SJCRH30 (cell line): ENCODE results near the gene UBE2D3. TPM values are rescaled to one million over a fixed set of nuclear protein-coding genes. Genes with fewer than 3 reads are reported as not detected.

ENCODE experiments used
- DNase-seq, 2 experiments: peaks; one replicate each; pipeline ENCODE4 v3.0.0-alpha.2; 2015 to 2020
- H3K27ac ChIP-seq: fragments of 250-450 bp; sonication (Bioruptor Pico); 2 replicates; pipeline ENCODE4 v1.5.1; 2020; ENCODE audit warnings: mild to moderate bottlenecking, moderate library complexity
- H3K27me3 ChIP-seq: fragments of 250-450 bp; sonication (Bioruptor Pico); 2 replicates; pipeline ENCODE4 v1.5.1; 2020; ENCODE audit warnings: mild to moderate bottlenecking, moderate library complexity
- H3K36me3 ChIP-seq: fragments of 250-450 bp; sonication (Bioruptor Pico); 2 replicates; pipeline ENCODE4 v1.5.1; 2020; ENCODE audit warnings: mild to moderate bottlenecking, moderate library complexity
- H3K4me1 ChIP-seq: fragments of 250-450 bp; sonication (Bioruptor Pico); 2 replicates; pipeline ENCODE4 v1.5.1; 2020; ENCODE audit warnings: mild to moderate bottlenecking, moderate library complexity
- H3K4me3 ChIP-seq: fragments of 250-450 bp; sonication (Bioruptor Pico); 2 replicates; pipeline ENCODE4 v1.5.1; 2020; ENCODE audit warnings: mild to moderate bottlenecking, moderate library complexity
- H3K9me3 ChIP-seq: fragments of 250-450 bp; sonication (Bioruptor Pico); replicated peaks from 2 replicates; pipeline ENCODE4 v1.5.1; 2020; ENCODE audit warnings: mild to moderate bottlenecking, moderate library complexity
- total RNA-seq: library from RNA; depleted of rRNA; stranded (reverse); fragments of >200 nt; shearing (Covaris generic); gene quantifications from 2 replicates; pipeline ENCODE4 v1.2.3, GENCODE V29; 2014; rRNA removed

UBE2D3 gene
- total RNA-seq, 1 experiment from 2014 or later, result 529 TPM

DNA sequence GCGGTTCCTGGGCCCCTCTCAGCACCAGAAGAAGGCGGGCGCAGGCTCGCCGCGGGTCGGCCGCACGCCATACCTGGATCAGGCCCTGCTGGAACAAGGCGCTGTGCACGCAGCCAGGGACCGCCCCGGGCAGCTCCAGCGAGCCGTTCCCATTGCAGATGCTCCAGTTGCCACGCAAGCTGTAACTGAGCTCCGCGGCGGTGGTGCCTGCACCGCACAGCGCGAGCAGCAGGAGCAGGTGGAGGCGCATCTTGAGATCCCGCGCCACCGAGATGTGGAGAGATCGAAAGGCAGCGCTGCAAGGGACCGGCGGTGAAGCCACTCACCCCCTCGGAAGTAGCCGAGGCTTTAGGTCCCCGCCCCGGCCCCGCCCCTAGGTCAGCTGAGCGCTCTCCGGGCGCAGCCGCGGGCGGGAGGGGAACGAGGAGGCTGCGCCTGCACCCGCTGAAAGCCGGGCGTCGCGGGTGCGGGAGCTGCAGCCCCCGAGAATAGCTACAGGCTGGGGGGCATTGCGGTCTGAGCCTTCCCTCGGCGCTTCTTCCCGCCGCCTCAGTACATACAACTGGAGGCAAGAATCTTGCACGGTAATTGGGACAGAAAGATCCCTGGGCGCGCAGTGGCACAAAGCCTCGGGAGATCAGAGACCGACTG lies 66.6 kb downstream of the UBE2D3 start, which contains the start of gene MANBA:
Gene MANBA, minus strand, starts transcription at position 324 of the 651 bp plus-strand sequence. Its CDS starts 74 bp downstream, at position 250.
- Histone ChIP-seq H3K27me3 (no peaks in the 10 kb centered on the region), H3K4me3 (peak within 1 kb of the TSS; percentile 90), H3K9me3 (no peaks in the 10 kb centered on the region), H3K36me3 (no peaks in the 10 kb centered on the region), H3K27ac (peak within 1 kb of the TSS; percentile 12; the same call in 1 of the 2 replicates), H3K4me1 (no peaks in the 10 kb centered on the region)
- DNase-seq, result peak; percentile 83 to 85

DNA sequence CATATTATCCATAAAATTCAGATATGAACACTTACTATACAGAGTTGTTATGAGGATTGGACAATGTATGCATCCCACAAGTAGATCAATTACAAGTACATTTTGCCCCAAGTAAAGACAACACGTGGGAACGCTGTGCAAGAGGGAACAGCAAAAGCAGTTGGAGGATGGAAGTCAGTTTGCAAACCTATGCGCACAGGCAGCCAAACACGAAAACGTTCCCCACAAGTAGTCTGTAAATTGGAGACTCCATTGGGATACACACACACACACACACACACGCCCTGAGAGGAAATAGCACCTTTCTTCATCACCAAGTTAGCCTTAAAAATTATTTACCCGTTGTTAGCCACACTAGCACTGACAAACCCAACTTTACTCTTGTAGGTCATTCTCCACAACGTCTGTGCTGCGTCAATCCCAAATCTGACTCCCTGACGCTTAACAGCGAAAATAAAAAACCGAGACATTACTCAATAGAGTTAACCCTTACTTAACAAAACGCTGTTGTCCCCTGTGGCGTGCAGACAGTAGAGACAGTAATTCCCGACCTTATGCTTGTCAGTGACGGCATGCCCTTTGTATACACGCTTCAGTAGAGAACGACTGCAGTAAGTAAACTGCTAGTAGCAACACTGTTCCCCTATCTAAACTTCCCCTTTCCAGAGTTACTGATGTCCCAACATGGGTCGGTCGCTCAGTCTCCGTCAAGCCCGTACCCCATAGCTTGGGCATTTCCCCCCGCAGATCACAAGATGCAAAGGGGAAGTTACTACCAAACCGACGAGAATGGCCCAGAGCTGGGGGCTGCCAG lies 67.3 kb downstream of the UBE2D3 start:
- H3K27ac ChIP-seq, result peak overlapping the region; percentile 12; the same call in 1 of the 2 replicates

DNA sequence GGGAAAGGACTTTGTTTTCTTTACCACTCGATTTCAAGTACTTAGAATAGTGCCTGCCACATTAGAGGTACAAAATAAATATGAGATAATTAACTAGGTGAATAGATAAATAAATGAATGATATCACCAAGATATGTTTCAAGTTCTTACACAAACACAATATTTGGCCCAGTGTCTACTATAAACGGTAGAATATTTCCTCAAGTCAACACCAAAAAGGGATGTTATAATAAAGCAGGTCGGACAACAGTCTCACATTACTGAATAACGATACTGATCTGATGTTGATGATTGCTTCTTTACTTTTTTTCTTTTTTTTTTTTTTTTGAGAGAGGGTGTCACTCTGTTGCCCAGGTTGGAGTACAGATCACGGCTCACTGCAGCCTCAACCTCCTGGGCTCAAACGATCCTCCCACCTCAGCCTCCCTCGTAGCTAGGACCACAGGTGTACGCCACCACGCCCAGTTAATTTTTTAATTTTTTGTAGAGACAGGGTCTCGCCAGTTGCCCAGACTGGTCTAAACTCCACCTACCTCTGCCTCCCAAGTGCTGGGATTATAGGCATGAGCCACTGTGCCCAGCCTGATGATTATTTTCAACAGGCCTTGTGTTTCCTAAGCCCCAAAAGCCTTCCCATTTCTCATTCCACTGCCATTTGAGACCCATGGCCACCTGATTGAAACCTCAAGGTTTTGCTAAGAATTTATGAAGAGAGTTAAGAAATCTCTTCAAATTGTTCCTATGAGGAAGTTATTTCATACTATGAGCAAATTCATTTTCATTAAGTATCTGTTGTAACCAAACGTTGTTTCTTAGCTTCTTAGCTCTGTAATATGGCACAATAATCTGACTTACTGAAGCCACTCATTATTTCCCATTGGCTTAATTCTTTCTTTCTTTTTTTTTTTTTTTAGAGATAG lies 68.8 kb downstream of the UBE2D3 start:
- no peaks in the 10 kb centered on the region for H3K4me1 ChIP-seq

More for the DNA sequence above, 67.3 kb downstream of the UBE2D3 start:
- Histone ChIP-seq H3K4me1 (no peaks in the 10 kb centered on the region), H3K9me3 (no peaks in the 10 kb centered on the region), H3K27me3 (no peaks in the 10 kb centered on the region), H3K36me3 (no peaks in the 10 kb centered on the region), H3K4me3 (peak overlapping the region; percentile 90)
- peak; percentile 3 to 26 for DNase-seq

DNA sequence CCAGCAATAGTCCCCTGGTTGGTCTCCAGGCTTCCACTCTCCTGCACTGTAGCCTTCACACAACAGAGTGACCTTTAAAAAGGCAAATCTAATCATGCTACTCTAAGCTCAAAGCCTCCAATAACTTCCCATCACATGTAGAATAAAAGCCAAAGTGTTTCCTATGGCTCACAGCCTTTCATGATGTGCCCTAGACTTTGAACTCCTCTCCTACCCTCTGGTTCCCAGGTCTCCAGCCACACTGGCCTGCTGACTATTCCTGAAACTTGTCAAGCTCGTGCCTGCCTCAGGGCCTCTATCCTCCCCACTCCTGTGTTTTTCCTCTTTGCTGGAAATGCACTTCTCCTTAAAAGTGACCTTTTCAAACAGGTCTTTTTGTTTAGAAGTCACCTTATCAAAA lies 69.7 kb downstream of the UBE2D3 start:
- no peaks in the 10 kb centered on the region for H3K9me3 ChIP-seq
- no peak overlapping the region for H3K27ac ChIP-seq
- no peaks in the 10 kb centered on the region for H3K27me3 ChIP-seq
- no peaks in the 10 kb centered on the region for H3K4me1 ChIP-seq
- no peak for DNase-seq
- 0 out of 2 replicates have a peak, but pooled peaks cover 2% of the 10 kb centered on the region for H3K36me3 ChIP-seq
- no peak overlapping the region for H3K4me3 ChIP-seq

More for the DNA sequence above, 68.8 kb downstream of the UBE2D3 start:
- Histone ChIP-seq H3K27me3 (no peaks in the 10 kb centered on the region), H3K36me3 (0 out of 2 replicates have a peak, but pooled peaks cover 2% of the 10 kb centered on the region), H3K4me3 (no peak overlapping the region), H3K27ac (no peak overlapping the region), H3K9me3 (no peaks in the 10 kb centered on the region)
- no peak for DNase-seq

DNA sequence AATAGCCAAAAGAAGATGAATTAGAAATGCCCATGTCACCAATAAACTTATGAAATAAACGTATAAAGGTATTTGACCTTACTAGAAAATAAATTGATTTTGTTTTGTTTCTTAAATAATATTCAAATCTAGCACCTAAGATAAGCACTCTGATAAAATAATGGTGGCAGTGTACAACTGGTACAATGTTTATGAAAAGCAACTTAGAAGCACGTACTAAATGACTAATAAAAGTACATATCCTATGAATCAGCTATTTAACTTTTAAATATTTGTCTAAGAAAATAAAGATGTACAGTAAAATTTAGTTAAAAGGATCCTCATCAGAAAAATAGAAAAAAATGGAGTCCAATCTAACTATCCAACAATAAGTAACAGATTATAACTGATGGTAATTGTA lies 73.3 kb downstream of the UBE2D3 start:
- Histone ChIP-seq H3K27me3 (no peaks in the 10 kb centered on the region), H3K27ac (no peak overlapping the region), H3K9me3 (no peaks in the 10 kb centered on the region), H3K4me3 (no peak overlapping the region), H3K4me1 (no peaks in the 10 kb centered on the region), H3K36me3 (0 out of 2 replicates have a peak, but pooled peaks cover 2% of the 10 kb centered on the region)
- no peak for DNase-seq

DNA sequence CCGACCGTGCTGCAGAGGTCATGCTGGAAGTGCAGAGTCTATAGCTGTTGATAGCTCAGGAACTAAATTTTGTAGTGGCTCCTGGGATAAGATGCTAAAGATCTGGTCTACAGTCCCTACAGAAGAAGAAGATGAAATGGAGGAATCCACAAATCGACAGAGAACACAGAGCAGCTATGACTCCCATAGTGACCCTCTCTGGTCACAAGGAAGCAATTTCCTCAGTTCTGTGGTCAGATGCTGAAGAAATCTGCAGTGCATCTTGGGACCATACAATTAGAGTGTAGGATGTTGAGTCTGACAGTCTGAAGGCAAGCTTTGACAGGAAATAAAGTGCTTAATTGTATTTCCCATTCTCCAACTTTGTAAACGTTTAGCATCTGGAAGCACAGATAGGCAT lies 75.4 kb downstream of the UBE2D3 start:
- Histone ChIP-seq H3K4me1 (no peaks in the 10 kb centered on the region), H3K4me3 (no peak overlapping the region), H3K27me3 (no peaks in the 10 kb centered on the region), H3K27ac (no peak overlapping the region), H3K36me3 (0 out of 2 replicates have a peak, but pooled peaks cover 2% of the 10 kb centered on the region), H3K9me3 (no peaks in the 10 kb centered on the region)
- no peak for DNase-seq

Other genes with a start within 250 kb of the UBE2D3 start
- 13.5 and 14.1 TPM in 2 replicates for gene MANBA, start 66.6 kb downstream of the UBE2D3 start, total RNA-seq
- 55.1 and 64.0 TPM in 2 replicates for gene CISD2, start 41.4 kb upstream of the UBE2D3 start, total RNA-seq
- 0.22 and 0.91 TPM in 2 replicates for gene SLC9B1, start 192.2 kb upstream of the UBE2D3 start, total RNA-seq
- gene SLC9B2, start 249.2 kb upstream of the UBE2D3 start, total RNA-seq, result 16.8 and 20.6 TPM in 2 replicates